Fibroblast of mammary gland (primary cell): ENCODE measurements around the gene IDH2.
"Not testable (repeated sequence)": the region's sequence is repeated elsewhere in the genome, so short reads cannot be mapped to it uniquely, and the experiment has no call there.

ENCODE experiments used
- DNase-seq: peaks from one replicate; pipeline ENCODE4 v3.0.0-alpha.2; 2010; ENCODE audit warnings: low read depth
- H3K4me3 ChIP-seq: 2 replicates; pipeline ENCODE4 v1.5.1; 2011; ENCODE audit warnings: low read depth, mild to moderate bottlenecking, low read length, moderate library complexity; ENCODE audit not compliant: control insufficient read depth
- TF ChIP-seq, protein P1 (sequence below): conservative IDR thresholded peaks from 2 replicates; pipeline ENCODE4 v1.5.1; 2011; ENCODE audit warnings: low read depth, low read length, inconsistent platforms; ENCODE audit not compliant: control insufficient read depth, insufficient read depth

IDH2 gene

DNA sequence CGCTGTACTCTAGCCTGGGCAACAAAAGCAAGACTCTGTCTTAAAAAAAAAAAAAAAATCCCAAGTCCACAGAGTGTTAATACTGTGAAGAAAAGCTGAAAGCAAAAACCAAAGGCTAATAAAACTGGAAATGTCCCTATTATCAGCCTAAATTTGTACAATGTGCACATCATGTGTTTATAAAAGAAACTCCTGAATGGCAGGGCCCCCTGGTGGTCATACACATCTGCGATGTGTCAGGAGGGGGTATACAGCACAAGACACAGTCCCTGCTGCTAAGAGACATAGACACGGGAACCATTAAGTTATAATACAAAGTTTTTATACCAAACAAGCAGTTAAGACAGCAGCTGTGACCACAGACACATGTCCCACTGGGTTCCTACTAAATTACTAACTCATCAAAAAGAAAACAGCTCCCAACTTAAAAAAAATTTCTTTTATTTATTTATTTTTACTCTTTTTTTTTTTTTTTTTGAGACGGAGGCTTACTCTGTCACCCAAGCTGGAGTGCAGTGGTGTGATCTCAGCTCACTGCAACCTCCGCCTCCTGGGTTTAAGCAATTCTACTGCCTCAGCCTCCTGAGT lies 31.0 kb downstream of the IDH2 start:
- H3K4me3 ChIP-seq: no peak overlapping the region
- peak; percentile 83 for DNase-seq
- TF ChIP-seq, protein P1, sequence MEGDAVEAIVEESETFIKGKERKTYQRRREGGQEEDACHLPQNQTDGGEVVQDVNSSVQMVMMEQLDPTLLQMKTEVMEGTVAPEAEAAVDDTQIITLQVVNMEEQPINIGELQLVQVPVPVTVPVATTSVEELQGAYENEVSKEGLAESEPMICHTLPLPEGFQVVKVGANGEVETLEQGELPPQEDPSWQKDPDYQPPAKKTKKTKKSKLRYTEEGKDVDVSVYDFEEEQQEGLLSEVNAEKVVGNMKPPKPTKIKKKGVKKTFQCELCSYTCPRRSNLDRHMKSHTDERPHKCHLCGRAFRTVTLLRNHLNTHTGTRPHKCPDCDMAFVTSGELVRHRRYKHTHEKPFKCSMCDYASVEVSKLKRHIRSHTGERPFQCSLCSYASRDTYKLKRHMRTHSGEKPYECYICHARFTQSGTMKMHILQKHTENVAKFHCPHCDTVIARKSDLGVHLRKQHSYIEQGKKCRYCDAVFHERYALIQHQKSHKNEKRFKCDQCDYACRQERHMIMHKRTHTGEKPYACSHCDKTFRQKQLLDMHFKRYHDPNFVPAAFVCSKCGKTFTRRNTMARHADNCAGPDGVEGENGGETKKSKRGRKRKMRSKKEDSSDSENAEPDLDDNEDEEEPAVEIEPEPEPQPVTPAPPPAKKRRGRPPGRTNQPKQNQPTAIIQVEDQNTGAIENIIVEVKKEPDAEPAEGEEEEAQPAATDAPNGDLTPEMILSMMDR: peak; percentile 84

DNA sequence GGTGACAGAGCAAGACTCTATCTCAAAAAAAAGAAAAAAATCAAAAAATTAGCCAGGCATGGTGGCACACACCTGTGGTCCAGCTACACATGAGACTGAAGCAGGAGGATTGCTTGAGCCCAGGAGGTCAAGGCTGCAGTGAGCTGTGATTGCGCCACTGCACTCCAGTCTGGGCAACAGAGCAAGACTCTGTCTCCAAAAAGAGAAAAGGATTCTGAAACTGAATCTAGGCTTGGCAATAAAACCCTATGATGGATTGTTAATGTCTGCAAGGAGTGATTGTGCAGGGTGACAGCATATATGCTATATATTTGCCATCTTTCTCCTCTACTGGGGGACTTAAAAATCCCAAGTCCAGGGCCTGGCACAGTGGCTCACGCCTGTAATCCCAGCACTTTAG lies 31.6 kb downstream of the IDH2 start:
- DNase-seq, H3K4me3 ChIP-seq: not testable (repeated sequence)

DNA sequence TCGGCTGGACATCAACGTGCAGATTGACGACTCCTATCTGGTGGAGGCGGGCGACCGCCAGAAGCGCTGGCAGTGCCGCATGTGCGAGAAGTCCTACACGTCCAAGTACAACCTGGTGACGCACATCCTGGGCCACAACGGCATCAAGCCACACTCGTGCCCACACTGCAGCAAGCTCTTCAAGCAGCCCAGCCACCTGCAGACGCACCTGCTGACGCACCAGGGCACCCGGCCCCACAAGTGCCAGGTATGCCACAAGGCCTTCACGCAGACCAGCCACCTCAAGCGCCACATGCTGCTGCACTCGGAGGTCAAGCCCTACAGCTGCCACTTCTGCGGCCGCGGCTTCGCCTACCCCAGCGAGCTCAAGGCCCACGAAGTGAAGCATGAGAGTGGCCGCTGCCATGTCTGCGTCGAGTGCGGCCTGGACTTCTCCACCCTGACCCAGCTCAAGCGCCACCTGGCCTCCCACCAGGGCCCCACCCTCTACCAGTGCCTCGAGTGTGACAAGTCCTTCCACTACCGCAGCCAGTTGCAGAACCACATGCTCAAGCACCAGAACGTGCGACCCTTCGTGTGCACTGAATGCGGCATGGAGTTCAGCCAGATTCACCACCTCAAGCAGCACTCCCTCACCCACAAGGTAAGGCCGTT lies 34.2 kb downstream of the IDH2 start:
- DNase-seq: no peak
- TF ChIP-seq, protein P1: no peak
- H3K4me3 ChIP-seq: no peak overlapping the region

DNA sequence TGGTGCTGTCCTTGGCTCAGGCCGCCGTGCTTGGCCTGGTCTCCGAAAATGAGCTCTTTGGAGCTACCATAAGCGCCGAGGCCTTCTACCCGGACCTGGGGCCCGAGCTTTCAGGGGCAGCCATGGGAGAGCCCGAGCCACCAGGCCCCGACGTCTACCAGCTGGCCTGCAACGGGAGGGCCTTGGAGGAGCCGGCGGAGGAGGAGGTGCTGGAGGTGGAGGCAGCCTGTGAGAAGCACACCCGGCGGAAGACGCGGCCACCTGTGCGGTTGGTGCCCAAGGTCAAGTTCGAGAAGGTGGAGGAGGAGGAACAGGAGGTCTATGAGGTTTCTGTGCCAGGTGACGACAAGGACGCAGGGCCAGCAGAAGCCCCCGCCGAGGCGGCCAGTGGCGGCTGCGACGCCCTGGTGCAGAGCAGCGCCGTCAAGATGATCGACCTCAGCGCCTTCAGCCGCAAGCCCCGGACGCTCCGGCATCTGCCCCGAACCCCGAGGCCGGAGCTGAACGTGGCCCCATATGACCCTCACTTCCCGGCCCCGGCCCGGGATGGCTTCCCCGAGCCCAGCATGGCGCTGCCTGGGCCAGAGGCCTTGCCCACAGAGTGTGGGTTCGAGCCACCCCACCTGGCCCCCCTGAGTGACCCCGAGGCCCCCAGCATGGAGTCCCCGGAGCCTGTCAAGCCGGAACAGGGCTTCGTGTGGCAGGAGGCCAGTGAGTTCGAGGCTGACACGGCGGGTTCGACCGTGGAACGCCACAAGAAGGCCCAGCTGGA lies 34.9 kb downstream of the IDH2 start:
- no peak overlapping the region for H3K4me3 ChIP-seq
- DNase-seq: no peak
- TF ChIP-seq, protein P1: no peak

DNA sequence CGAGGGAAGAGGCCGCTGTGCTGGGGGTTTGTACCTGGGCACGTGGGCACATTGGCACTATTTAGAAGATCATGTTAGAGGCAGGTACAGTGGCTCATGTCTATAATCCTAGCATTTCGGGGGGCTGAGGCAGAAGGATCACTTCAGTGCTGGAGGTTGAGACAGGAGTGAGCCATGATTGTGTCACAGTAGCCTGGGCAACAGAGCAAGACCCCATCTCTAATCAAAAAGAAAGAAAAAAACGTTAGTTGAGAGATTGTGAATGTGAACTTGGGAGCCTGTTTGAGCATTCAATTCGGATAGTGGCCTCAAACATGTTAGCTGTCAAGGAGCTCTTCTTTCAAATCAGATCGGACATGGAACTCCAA lies 36.6 kb downstream of the IDH2 start:
- TF ChIP-seq, protein P1: no peak
- DNase-seq: no peak
- H3K4me3 ChIP-seq: no peak overlapping the region

DNA sequence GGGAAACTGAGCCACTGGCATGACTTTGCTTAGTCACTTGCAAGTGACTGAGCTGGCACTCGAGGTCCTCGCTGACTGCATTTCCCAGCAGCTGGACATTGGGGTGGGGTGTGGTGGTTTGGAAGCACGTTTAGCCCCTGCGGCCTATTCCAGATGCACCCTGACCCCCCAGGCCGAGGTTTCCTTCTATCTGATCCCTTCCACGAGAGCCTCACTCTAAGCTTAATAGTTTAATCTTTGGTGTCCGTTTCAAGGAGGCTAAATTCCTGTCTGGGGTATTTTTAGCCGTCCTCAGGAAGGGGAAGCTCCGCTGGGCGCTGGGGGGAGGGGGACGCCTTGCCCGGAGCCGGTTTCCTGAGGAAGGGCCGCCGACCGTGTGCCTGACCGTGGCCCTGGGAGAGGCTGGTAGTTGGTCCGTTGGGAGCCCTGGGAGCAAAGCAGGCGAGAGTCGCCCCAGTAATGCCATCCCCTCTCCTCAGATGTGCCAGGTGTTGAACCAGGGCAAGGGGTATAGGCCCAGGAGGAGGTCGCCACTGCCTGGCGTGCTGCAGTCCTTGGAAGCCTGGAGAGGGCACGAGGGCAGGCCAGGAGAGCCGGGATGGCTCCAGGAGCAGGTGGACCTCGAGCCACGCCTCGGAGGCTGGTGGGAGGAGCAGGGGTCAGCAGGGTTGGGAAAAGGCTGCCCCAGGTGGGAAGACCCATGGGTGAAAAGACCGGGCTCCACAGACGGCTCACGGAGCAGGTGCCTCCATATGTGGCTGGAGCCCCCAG lies 37.2 kb downstream of the IDH2 start:
- DNase-seq: no peak
- H3K4me3 ChIP-seq: no peak overlapping the region
- TF ChIP-seq, protein P1: no peak
